ENCODE results near the gene GRID1.
"Not testable (repeated sequence)": the region's sequence is repeated elsewhere in the genome, so short reads cannot be mapped to it uniquely, and the experiment has no call there.

The GRID1 gene

DNA sequence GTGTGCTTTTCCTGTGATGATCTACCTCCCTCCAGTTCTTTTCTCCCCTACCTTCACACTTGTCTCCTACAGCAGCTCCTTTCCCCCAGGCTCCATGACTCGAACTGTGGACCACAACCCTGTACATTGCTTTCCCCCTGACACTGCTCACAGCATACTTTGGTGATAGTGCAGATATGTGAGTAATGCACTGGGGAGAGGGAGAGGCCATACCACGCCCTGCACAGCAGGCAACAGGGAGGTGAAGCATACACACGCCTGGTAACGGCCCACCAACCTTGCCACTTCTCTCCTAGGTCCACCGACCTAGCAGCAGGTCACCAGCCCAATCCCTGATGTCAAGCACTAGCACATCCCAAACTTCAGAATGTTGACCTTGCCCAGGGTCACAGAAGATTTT is 238.2 kb downstream of the GRID1 start:
- DNase-seq, result no peak

GRCh38 chr10:86127274-86127819 is 239.2 kb downstream of the GRID1 start:
- DNase-seq, result no peak

GRCh38 chr10:86124734-86125133 is 241.9 kb downstream of the GRID1 start:
- no peak for DNase-seq

DNA sequence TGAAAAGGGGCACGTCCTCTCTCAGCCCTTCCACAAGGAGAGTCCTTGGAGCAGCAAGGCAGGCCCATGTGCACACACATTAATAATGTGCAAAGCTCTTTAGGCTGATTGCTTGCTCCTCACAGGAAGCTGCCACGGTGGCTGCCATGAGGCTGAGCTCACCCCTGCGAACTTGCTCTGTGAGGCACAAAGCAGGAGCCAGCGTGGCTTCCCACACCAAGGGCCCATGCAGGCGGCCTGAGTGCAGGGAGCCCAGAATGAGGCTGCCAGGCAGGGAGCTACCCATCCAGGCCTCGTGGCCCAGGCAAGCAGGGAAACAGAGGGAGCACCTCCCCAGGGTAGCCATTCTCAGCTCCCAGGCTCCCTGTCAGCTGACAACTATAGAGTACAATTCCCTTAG is 242.9 kb downstream of the GRID1 start:
- DNase-seq, result no peak

GRCh38 chr10:86123304-86123703 is 243.3 kb downstream of the GRID1 start:
- no peak for DNase-seq

DNA sequence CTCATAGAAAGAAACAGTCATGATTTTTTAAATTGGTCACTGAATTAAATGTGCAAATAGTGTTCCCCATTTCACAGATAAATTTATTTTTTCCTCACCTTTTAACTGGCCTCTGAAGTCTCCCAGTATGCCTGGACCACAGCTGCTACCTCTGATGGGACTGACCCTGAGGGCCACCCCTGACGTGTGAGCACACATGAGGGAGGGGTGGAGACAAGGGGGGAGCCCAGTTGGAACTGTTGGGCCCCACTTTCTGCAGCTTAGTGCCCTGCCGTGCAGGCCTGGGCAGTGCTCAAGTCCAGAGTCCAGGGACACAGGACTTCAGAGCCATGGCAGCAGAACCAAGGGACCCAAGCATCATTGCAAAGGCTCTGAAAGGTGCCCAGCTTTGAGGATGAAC is 243.9 kb downstream of the GRID1 start:
- no peak for DNase-seq

- no peak for DNase-seq
Observed at GRCh38 chr10:86121200-86121599, 245.4 kb downstream of the GRID1 start.

GRCh38 chr10:86117051-86117450 is 249.5 kb downstream of the GRID1 start:
- DNase-seq, result no peak

DNA sequence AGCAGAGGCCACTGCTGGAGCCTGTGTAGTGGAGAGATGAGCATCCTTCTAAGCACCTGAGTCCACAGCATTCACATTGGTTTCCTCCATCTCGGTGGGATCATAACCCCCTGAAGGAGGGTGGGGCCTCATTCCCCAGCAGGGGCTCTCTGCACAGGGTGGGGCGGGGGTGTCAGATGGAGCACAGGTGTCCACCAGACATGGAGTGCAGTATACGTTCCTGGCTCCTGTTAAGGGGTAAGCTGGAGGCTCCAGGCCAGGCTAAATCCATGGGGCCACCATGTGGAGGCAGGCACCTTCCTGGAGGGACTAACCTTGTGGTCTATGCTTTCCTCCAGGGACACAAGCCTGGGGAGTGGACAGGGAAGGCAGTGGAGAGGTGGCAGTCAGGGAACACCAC is 252.6 kb downstream of the GRID1 start:
- DNase-seq, result no peak

- DNase-seq, result no peak
Observed at GRCh38 chr10:86113501-86113900, 253.1 kb downstream of the GRID1 start.

DNA sequence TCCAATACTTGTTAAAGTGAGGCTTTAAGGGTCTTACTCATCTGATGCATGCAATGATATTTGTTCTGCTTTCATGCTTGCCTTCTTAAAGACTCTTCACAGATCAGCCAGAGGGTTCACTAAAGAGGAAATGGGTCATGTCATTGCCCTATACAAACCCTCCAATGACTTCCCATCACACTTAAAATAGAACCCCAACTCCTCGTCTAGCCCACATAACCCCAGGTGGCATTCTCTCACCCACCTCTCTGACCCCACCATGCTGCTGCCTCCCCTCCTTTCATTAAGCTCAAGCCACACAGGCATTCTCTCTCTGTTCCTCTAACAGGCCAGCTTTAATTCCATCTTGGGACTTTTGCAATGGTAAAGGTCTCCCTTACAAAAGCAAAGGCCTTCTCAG is 253.6 kb downstream of the GRID1 start:
- DNase-seq, result no peak

- no peak for DNase-seq
Observed at GRCh38 chr10:86111902-86112545, 254.6 kb downstream of the GRID1 start.

DNA sequence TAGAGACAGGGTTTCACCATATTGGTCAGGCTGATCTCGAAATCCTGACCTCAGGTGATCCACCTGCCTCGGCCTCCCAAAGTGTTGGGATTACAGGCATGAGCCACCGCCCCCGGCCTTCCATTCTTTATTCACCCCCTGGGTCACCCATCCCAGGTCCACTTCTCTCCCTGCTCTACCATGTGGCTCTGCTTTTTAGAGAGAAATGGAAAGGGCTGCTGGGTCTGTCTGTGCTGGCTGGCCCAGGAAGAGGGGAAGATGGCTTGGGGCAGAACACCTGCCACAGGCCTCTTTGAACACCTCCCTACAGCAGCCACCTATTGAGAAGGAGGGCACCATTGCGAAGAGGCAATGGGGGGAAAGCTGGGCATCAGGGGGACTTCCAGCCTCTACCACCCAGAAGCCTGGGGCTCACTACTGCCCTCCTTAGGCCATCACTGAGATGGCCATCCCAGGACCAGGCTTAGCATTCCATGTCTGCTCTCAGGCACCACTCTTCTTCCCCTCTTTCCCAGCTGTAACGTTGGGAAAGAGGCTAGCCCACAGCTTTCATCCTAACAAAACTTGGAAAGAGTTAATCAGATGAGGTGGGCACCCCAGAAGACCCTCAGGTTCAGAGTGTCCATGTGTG is 256.3 kb downstream of the GRID1 start:
- DNase-seq, result no peak

GRCh38 chr10:86109421-86109820 is 257.2 kb downstream of the GRID1 start:
- no peak for DNase-seq

DNA sequence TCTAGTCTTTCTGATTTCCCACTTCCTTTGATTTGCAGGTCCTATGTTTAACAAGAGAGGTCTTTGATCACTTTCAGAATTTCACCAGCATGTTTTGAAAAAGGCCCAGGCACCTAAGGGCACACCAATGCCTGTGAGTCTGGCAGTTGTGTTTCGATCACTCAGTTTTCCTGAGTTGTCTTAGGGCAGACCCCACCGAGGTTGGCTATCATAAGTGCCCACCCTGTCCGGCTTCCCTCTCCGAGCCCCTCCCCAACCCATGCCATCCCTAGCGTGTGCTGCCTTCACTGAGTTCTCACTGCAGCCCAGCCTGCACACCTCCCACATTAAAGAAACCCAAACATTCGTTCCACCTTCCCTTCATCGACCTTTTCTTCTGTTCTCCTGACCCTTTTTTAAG is 257.9 kb downstream of the GRID1 start:
- no peak for DNase-seq

GRCh38 chr10:86107611-86108310 is 258.8 kb downstream of the GRID1 start:
- not testable (repeated sequence) for DNase-seq

- no peak for DNase-seq
Observed at GRCh38 chr10:86107131-86107530, 259.5 kb downstream of the GRID1 start.

DNA sequence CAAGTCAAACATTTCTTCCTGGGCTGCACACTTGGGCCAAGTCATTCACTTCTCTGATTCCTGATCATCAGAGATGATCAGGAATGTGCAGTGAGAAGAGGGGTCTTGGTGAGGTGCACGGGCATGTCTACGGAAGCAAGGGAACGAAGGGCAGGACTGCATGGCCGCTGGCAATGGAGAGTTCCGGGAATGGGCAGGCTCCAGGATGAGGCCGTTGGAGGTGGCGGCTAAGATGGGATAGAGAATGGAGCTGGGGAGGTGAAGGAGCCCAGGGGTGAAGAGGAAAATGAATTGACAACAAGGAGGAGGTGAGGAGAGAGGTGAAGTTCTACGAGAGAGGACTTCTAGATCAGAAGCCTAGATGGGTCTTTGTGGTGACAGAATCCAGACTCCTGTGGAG is 260.0 kb downstream of the GRID1 start:
- no peak for DNase-seq

DNA sequence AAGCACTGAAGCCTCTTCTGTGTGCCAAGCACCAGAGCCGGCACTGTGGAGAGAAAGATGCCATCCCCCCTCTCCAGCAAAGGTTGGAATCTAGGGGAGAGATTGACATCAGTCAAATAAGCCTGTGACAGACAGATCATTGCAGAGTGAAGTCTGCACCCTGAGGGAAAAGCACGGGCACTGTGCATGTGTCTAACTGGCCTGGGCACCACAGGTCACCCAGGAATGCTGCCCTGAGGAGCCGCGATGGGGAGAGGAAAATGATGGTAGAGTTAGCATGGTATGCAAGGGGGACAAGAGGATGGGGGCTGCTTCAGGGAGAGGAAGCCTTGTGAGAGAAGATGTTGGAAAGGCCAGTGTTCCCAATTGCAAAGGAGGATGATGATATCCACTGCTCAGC is 261.0 kb downstream of the GRID1 start:
- no peak for DNase-seq

DNA sequence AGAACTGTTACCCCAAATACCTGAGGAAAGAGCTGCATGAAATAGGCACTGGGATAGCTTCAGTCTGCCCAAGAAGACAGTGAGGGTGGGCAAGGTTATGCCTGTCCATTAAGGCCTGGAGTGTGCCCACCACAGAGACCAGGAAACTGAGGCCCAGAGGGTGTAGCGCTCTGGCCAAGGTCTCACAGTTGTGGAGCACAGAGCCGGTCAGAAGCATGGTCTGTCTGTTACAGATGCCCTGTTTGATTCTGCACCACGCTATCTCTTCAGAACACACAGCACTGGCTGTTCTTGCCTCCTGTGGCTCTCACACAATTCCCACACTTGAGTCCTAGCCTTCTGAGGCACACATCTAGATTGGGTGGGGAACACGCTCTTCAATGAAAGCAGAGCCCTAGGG is 261.4 kb downstream of the GRID1 start:
- no peak for DNase-seq

- DNase-seq, result no peak
Observed at GRCh38 chr10:86104611-86105145, 261.9 kb downstream of the GRID1 start.

DNA sequence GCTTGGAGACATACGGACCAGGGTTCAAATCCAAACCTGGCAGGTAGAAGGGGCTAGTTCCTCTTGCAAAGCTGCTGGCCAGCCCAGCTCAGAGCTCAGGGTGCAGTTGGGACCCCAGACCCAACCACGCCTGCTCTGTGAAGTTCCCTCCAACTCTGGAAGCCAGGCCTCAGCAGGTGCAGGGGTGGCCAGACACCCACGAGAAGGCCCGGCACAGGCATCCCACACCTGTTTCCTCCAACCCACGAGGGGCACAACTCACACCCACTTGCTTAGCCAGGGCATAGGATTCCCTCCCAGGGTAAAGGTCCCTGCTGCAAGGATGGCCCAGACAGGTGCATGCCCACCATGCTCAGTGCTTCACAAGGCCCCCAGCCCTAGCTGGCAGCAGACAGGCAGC is 262.4 kb downstream of the GRID1 start:
- DNase-seq, result no peak

GRCh38 chr10:86103391-86104101 is 263.0 kb downstream of the GRID1 start:
- no peak for DNase-seq
